Right lobe of liver (tissue), 4 donors: ENCODE data around the gene LRRC3.
A peak's percentile ranks its signal among the peaks of the same experiment; 100 is the strongest.

Experiments used
- POLR2A ChIP-seq: fragments of 450-650 bp; IDR thresholded peaks from one replicate; pipeline ENCODE4 v1.6.1; 2017; ENCODE audit warnings: antibody characterized with exemption, mild to moderate bottlenecking
- TF ChIP-seq, protein P1 (sequence below), 4 donors: fragments of 200-600 bp in 3 of 4; fragments of 450-650 bp in 1 of 4; IDR thresholded peaks; one replicate each; pipeline versions ENCODE4 v1.5.1 to v1.8.0; 2016 to 2022; ENCODE audit warnings: antibody characterized with exemption in 4 of 4, mild to moderate bottlenecking in 2 of 4
- donor health status: DM: no; HTN: no; CAD: no.
- donor health status: DM: no; HTN: no; CAD: no.
- donor health status: DM: no; HTN: yes; CAD: no.

DNA sequence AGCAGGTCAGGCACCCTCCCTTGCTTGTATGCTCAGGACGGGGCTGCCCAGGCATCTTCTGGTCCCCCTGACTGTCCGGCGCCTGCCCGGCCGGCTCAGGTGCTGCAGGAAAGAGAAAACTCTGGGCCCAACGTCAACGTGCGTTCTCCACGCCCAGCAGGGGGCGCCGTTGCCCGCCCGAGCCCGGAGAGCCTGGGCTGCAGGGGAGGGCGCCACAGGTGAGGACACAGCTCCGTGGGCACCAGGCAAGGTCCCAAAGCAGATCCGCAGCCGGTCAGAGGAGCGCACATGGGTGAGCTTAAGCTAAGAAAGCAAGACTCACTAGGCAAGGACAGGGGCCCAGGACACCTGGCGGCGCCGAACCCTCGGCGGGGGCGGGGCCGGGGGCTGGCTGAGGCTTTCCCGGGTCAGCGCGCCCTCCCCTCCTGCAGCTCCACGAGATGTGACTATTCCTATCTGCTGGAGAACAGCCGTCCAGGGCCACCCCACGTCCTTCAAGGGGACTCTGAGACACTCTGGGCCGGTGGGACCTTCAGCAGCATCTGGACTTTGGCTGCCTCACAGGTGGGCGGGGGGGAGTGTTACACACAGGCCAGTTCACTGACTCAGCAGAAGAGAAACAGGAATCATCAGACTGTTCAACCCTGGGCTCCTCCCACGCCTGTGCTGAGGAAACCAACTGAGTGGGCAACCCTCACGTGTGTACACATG, 55.4 kb downstream of the LRRC3 start:
- TF ChIP-seq, protein P1, sequence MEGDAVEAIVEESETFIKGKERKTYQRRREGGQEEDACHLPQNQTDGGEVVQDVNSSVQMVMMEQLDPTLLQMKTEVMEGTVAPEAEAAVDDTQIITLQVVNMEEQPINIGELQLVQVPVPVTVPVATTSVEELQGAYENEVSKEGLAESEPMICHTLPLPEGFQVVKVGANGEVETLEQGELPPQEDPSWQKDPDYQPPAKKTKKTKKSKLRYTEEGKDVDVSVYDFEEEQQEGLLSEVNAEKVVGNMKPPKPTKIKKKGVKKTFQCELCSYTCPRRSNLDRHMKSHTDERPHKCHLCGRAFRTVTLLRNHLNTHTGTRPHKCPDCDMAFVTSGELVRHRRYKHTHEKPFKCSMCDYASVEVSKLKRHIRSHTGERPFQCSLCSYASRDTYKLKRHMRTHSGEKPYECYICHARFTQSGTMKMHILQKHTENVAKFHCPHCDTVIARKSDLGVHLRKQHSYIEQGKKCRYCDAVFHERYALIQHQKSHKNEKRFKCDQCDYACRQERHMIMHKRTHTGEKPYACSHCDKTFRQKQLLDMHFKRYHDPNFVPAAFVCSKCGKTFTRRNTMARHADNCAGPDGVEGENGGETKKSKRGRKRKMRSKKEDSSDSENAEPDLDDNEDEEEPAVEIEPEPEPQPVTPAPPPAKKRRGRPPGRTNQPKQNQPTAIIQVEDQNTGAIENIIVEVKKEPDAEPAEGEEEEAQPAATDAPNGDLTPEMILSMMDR (IDR thresholded peaks at IDR 0.05), result peak; percentile 85 to 91 (median 89)
- TF ChIP-seq POLR2A, result no peak
